GM21526 (cell line): Measurements from ENCODE around the gene TEX54.

ENCODE experiments used
- ATAC-seq: cut with Tn5 transposase; IDR thresholded peaks from one replicate; pipeline ENCODE4 v1.9.1; 2021; ENCODE audit warnings: moderate library complexity; ENCODE audit not compliant: unreplicated experiment, low FRiP score

Gene TEX54

GRCh38 chr11:62791501-62792201 is 41.0 kb downstream of the TEX54 start, which contains the start of gene TMEM223:
TSS of gene TMEM223 (minus strand) at chr11:62792006. CDS start at chr11:62791994, 12 bp downstream.
- peak; percentile 50 for ATAC-seq

GRCh38 chr11:62789576-62789975 is 43.1 kb downstream of the TEX54 start:
- ATAC-seq = no peak

GRCh38 chr11:62788991-62789390 is 43.6 kb downstream of the TEX54 start:
- no peak for ATAC-seq

GRCh38 chr11:62787005-62787759 is 45.5 kb downstream of the TEX54 start, which contains the start of gene TMEM179B:
TSS of gene TMEM179B (plus strand) at chr11:62787402. CDS start at chr11:62787432, 30 bp downstream.
- peak; percentile 57 for ATAC-seq

GRCh38 chr11:62786318-62787004 is 46.2 kb downstream of the TEX54 start:
- ATAC-seq = peak; percentile 48

- no peak for ATAC-seq
Observed at GRCh38 chr11:62782753-62783152, 49.9 kb downstream of the TEX54 start.
